COR-L47 (cell line): ENCODE results near the gene LRRN2.
"Not testable (repeated sequence)": the region's sequence is repeated elsewhere in the genome, so short reads cannot be mapped to it uniquely, and the experiment has no call there.

Experiments
- DNase-seq: peaks from one replicate; lab custom pipeline; 2025; lab: John Stamatoyannopoulos, UW

Gene LRRN2

DNA sequence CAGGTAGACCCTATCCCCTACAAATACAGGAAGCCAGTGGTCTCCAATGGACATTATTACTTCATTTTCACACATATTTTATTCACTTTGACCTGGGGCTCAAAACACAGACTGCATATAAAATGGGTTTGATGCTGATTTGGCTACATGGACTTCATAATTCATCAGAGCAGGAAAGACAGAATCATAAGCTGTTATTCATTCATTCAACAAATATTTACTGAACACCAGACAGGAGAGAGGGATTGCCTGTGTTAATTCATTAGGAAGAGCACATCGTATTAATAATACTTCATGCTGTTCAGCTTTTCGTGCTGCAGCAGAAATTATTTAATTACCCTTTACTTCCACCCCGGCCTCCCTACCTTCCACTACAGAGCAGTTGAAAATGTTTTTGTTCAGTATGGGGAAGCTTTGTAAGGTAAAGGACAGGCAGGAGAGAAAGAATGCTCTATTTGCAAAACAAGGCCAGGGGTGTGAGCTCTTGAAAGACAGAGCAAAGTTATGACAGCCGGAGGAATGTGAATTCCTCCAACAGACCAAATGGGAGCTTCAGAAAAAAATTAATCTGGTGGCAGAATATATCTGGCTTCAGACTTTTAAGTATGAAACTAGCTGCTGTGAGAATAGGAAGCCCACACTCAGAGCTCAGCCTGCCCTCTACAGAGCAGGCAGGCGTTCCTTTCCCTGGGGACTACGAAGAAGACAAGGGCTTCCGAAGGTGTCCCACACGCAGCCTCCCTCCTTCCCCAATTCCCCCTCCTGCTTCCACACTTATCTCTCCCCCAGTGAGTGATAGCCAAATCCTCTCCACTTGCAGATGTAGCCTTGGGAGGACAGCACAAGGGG is 111.3 kb downstream of the LRRN2 start:
- DNase-seq = no peak

DNA sequence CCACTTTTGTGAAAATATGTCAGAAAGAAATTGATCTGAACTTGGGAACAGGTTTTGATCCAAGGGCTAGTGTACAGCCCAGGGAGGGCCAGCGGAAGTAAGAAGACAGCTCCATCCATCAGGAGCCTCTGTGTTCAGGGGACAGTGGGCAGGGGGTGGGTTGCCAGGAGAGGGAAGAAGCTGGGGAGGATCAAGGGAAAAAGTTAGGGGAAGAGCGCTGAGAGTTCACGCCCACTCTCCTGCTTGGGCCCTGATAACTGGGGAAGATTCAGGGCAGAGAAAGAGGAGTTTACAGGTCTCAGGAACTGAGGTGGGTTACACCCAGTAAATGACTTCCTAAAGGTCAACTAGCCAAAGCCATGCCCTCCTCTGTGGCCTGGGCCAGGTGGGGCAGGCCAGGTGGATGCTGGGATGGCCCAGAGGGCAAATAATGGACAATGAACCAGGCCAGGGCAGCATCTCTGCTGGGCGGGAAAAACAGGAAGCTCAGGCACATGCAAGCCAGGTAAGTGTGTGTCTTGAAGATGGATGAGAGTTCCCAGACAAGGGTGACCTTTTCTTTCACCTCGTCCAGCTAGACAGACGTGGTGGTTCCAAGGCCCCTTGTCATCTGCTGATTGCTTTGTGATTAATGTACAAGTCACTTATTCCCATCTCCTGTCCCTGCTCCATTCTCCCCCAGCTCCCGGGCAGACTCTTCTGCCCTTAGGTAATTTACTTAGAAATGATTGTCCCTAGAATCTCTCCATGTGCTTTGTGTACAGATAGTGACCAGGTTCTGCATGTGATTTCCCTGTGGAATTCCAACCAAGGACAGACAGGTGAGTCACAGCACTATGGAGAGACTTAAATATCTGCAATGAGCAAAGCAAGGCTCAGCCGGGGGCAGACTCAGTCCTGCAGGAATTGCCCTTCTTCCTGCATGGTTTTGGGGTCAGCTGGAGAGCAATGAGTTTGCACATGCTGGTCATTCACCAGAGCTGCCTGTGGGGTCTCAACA is 112.3 kb downstream of the LRRN2 start:
- DNase-seq = no peak

DNA sequence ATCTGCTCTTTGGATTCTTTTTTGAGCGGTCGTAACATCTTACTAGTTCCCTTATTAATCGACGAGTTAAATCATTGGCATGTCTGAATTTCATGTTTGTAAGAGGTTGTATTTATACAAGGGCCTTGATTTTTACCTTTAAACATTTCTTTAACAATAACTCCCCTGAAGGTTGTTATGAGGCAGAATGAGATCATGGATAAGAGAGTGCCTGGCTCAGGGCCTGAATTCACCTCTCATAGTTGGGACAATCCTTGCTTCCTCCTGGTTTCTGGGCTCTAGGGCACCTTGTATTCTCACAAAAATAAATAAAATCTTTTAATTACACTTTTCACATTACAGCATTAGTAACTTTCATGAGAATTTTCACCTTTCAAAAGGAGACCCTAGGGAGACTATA is 113.9 kb downstream of the LRRN2 start:
- no peak for DNase-seq

DNA sequence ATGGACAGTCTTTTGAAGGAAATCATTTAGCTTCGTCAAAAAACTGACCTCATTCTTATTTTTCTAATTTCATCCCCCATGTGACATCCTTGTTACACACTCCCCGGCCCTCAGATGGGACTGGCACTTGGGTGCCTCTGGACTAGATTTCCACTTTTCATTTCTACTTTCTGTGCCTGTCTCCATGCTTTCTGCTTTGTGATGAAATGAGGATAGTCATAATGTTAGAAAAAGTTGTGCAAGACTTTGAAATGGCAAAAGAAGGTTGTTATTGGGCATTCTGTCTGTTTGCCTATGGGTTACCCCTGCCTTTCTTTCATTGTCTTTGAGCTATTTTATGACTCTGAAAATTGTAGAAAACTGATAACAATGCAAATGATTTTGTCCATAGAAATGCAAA is 114.4 kb downstream of the LRRN2 start:
- no peak for DNase-seq

DNA sequence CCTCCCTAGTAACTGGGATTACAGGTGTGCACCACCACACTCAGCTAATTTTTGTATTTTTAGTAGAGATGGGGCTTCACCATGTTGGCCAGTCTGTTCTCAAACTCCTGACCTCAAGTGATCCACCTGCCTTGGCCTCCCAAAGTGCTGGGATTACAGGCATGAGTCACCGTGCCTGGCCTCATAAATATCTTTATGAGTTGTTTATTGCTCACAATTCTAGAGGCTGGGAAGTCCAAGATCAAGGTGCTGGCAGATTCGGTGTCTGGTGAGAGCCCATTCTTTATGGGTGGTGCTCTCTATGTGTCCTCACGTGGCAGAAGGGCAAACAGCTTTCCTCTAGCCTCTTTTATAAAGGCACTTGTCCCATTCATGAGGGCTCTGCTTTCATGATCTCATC is 115.5 kb downstream of the LRRN2 start:
- DNase-seq = not testable (repeated sequence)

DNA sequence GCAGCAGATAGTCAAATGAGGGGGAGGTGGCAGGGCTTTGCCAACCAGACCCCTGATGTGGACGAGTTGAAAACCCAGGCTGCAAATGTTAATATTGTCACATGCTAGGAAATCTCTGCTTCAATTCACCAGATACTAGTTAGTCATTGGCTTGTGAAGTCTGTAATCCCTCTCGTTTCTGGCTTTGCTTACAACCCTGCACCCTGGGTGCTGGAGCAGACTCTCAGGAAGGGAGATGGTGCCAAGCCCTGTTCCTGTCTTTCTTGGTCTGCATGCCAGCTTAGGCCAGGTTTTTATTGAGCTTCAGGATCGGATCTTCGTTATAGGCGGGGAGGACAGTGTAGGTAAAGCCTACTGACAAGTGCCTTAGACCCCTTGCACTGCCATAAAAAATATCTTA is 116.1 kb downstream of the LRRN2 start:
- DNase-seq = no peak

DNA sequence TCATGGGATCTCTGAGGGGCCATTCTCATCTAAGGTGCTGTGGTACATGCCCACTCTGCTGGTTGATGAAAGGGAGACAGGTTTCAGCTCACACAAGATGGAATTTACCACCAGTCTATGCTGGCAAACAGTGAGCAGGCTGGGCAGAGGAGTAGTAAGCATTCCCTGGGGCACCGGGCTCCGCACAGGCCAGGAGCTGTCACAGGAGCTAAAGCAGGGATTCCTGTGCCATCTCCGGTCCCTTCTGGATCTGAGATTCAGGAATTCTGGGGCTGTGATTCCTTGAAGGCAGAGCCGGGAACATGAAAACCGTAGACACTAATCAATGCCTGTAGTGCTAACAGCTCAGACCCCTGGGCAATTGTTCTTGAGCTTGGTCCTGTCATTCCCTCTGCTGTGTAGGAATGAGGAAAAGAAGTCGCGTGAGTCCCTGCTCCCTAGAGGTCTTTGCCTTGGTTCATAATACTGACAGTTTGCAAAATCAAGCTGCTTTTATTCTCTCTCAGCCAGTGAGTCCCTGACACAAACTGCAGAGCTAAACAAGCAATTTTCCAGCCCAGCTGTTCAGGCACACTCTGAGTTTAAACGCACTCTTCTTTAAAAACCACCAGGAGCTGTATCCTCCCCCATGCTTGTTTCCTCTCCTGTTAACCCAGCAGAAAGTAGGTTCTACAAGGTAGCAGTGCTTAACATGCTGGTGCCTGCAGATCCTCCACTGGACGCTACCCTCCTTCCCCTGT is 116.8 kb downstream of the LRRN2 start:
- DNase-seq = no peak
